ENCODE measurements around the gene PCSK9. TPM values are rescaled to one million over a fixed set of nuclear protein-coding genes. Genes with fewer than 3 reads are reported as not detected.

Gene PCSK9
- total and polyA plus RNA-seq, 2 of the 4 experiments (the other 2 are of a cell fraction): under 0.01 to 0.17 TPM

DNA sequence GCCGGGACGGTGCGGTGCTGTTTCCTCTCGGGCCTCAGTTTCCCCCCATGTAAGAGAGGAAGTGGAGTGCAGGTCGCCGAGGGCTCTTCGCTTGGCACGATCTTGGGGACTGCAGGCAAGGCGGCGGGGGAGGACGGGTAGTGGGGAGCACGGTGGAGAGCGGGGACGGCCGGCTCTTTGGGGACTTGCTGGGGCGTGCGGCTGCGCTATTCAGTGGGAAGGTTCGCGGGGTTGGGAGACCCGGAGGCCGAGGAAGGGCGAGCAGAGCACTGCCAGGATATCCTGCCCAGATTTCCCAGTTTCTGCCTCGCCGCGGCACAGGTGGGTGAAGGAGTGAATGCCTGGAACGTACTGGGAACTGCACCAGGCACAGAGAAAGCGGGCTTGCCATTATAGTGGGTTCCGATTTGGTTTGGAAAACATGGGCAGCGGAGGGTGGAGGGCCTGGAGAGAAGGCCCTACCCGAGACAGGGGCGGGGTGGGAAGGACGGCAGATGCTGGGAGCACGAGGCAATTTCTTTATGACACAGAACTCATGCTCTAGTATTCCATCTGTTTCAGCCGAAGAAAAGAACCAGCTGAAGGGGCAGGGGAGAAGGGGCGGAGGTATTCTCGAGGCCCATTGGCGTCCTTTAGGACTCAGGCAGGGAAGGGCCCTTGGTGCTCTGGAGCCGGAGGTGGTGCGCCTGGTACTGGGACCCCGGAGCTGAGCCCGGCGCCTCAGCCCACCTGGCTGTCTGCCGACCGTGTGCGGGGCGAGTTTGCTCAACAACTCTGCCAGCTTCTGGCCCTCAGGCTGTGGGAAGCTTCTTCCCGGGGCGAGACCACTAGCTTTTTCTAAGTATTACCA, 960 bp downstream of the PCSK9 start:
- no peak overlapping the region for H3K14ac ChIP-seq (replicated peaks; ENCODE audit: low read depth, low read length)
- peak overlapping the region; percentile 81 for H2AFZ ChIP-seq (replicated peaks; ENCODE audit: low read length, poor library complexity)
- no peak overlapping the region for H2BK15ac ChIP-seq (ENCODE audit: low read depth, low read length)
- BruUV-seq (replicated peaks): no TSS peak
- peak overlapping the region; percentile 9 for H2AK9ac ChIP-seq (replicated peaks; ENCODE audit: low read depth, low read length, poor library complexity)
- H2BK120ac ChIP-seq (ENCODE audit: low read depth, low read length): no peak overlapping the region
- H3K9ac ChIP-seq (ENCODE audit: low read depth, low read length): no peak overlapping the region
- no peak overlapping the region for H2BK20ac ChIP-seq (ENCODE audit: low read depth, low read length)
- dilution Hi-C loops (cut with HindIII; ENCODE audit: low sequenced_read_pairs, unreplicated experiment): no loop called here
- no peak overlapping the region for H3K4me3 ChIP-seq (ENCODE audit: insufficient read depth, low read depth, low read length)
- no peak overlapping the region for H4K91ac ChIP-seq (ENCODE audit: insufficient read depth, low read depth, low read length)
- H2AK5ac ChIP-seq (ENCODE audit: low read depth, low read length): no peak overlapping the region
- H3K9me1 ChIP-seq (ENCODE audit: insufficient read depth, low read length): 0 out of 2 replicates have a peak, but pooled peaks cover 3% of the 10 kb centered on the region
- intact Hi-C loops (cut with micrococcal nuclease): no loop called here
- in situ Hi-C loops (cut with MboI; ENCODE audit: low sequenced_read_pairs): no loop called here
- TF ChIP-seq RAD21 (IDR thresholded peaks at IDR 0.05; ENCODE audit: low read length) (no peak), RFX5 (IDR thresholded peaks at IDR 0.05; ENCODE audit: low read depth, low read length) (no peak), MXI1 (IDR thresholded peaks at IDR 0.05; ENCODE audit: borderline replicate concordance, low read depth, low read length) (no peak), CHD1 (IDR thresholded peaks at IDR 0.05; ENCODE audit: low read depth, low read length) (no peak), BHLHE40 (IDR thresholded peaks at IDR 0.05; ENCODE audit: low read depth, low read length) (no peak), FOS (IDR thresholded peaks at IDR 0.05; ENCODE audit: low read depth, low read length) (no peak), NFE2L2 (IDR thresholded peaks at IDR 0.05; ENCODE audit: low read depth, low read length) (no peak), POLR2A (IDR thresholded peaks at IDR 0.05; ENCODE audit: low read depth, low read length) (no peak), MAFK (IDR thresholded peaks at IDR 0.05; ENCODE audit: low read depth, low read length) (no peak), RCOR1 (IDR thresholded peaks at IDR 0.05; ENCODE audit: insufficient replicate concordance, low read length) (no peak), CEBPB (IDR thresholded peaks at IDR 0.05; ENCODE audit: low read depth, low read length) (no peak), MAZ (IDR thresholded peaks at IDR 0.05; ENCODE audit: borderline replicate concordance, low read depth, low read length) (no peak)
- TF ChIP-seq, protein P1, sequence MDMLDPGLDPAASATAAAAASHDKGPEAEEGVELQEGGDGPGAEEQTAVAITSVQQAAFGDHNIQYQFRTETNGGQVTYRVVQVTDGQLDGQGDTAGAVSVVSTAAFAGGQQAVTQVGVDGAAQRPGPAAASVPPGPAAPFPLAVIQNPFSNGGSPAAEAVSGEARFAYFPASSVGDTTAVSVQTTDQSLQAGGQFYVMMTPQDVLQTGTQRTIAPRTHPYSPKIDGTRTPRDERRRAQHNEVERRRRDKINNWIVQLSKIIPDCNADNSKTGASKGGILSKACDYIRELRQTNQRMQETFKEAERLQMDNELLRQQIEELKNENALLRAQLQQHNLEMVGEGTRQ (IDR thresholded peaks at IDR 0.05; ENCODE audit: low read depth, low read length): no peak
- TF ChIP-seq, protein P2, sequence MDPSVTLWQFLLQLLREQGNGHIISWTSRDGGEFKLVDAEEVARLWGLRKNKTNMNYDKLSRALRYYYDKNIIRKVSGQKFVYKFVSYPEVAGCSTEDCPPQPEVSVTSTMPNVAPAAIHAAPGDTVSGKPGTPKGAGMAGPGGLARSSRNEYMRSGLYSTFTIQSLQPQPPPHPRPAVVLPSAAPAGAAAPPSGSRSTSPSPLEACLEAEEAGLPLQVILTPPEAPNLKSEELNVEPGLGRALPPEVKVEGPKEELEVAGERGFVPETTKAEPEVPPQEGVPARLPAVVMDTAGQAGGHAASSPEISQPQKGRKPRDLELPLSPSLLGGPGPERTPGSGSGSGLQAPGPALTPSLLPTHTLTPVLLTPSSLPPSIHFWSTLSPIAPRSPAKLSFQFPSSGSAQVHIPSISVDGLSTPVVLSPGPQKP (IDR thresholded peaks at IDR 0.05; ENCODE audit: borderline replicate concordance, low read depth, low read length): no peak
- peaks cover 82% of the 10 kb centered on the region for H3K27me3 ChIP-seq (ENCODE audit: control insufficient read depth, insufficient read depth, low read length)
- no peaks in the 10 kb centered on the region for H3K9me3 ChIP-seq (ENCODE audit: control insufficient read depth, insufficient read depth, low read length)
- POLR2A ChIA-PET (ENCODE audit: unreplicated experiment): no interaction called here
- WGBS, 2 experiments (ENCODE audit: extremely low coverage in 2 of 2, insufficient read length in 1 of 2): 19% methylated on average over 20 of the region's 49 CpGs; no CpG with 5 or more reads in 1 of the 2 experiments
- no peak overlapping the region for H3K27ac ChIP-seq (ENCODE audit: insufficient read depth, low read length)
- H3K79me1 ChIP-seq (ENCODE audit: low read depth in 1 of 2, low read length in 2 of 2): no peaks in the 10 kb centered on the region
- no peak overlapping the region for H3K18ac ChIP-seq (ENCODE audit: low read depth, low read length)
- H3K56ac ChIP-seq (ENCODE audit: extremely low read depth, insufficient read depth, low read length): no peak overlapping the region
- no peak overlapping the region for H2BK5ac ChIP-seq (ENCODE audit: low read depth, low read length, poor library complexity, severe bottlenecking)
- ATAC-seq (ENCODE audit: low read depth) (0 out of 2 replicates have a peak, but pooled peaks have one; percentile 9), DNase-seq (no peak)
- CTCF ChIA-PET: no interaction called here
- H3K4me1 ChIP-seq (ENCODE audit: control insufficient read depth, insufficient read depth, low read length): peaks cover 2% of the 10 kb centered on the region; the same call in 1 of the 2 replicates
- no peak overlapping the region for H4K5ac ChIP-seq (ENCODE audit: low read depth, low read length)
- no peak overlapping the region for H4K8ac ChIP-seq (ENCODE audit: low read depth in 2 of 2, low read length in 2 of 2)
- H3K23ac ChIP-seq (ENCODE audit: low read depth, low read length): no peak overlapping the region
- H3K36me3 ChIP-seq (ENCODE audit: control insufficient read depth, insufficient read depth, low read length): no peaks in the 10 kb centered on the region
- peak overlapping the region; percentile 10; the same call in 1 of the 2 replicates for H3K4me2 ChIP-seq (ENCODE audit: low read depth, low read length)
- H4K20me1 ChIP-seq (ENCODE audit: insufficient read depth, low read length): 0 out of 2 replicates have a peak, but pooled peaks cover 4% of the 10 kb centered on the region
- H3K4ac ChIP-seq (ENCODE audit: low read depth, low read length): no peak overlapping the region

Data from IMR-90 (cell line).